ENCODE measurements around the gene DENND2C. TPM values are rescaled to one million over a fixed set of nuclear protein-coding genes. Genes with fewer than 3 reads are reported as not detected.

Gene DENND2C
- total and polyA plus RNA-seq, 4 donors: 1.3 to 5.6 (median 3.4) TPM

DNA sequence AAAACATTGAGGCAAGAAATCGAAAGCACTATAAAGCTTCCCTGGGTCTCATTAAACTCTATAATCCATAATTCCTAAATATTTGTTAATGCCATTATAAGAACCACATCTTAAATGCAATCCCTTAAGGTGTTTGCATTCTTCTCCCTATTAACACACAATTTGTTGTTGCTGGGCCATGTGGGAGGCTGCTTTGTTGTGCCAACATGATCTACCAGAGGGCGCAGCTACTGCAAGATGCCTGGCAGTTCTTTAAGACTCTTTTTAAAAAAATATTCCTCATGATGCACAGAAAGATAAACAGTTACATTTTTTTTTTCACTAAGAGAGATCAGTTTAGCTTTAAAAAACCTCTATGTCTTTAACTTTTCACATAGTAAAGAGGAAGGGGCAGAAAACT lies 49.4 kb downstream of the DENND2C start:
- H3K36me3 ChIP-seq (ENCODE audit: control insufficient read depth in 4 of 4, insufficient read depth in 3 of 4, low read depth in 1 of 4, low read length in 3 of 4): peaks cover 0 to 5% (median under 1%) of the 10 kb centered on the region in 4 donors
- H3K4me3 ChIP-seq (ENCODE audit: low read depth in 1 of 3, low read length in 3 of 3): no peak overlapping the region
- H3K9me3 ChIP-seq (ENCODE audit: control insufficient read depth in 4 of 4, low read length in 3 of 4): no peaks in the 10 kb centered on the region
- TF ChIP-seq RAD21 (IDR thresholded peaks at IDR 0.05) (no peak), GABPA (IDR thresholded peaks at IDR 0.05 in 1 of 2, conservative IDR thresholded peaks at IDR 0.05 in 1 of 2) (no peak), RXRA (IDR thresholded peaks at IDR 0.05) (no peak), EGR1 (IDR thresholded peaks at IDR 0.05; ENCODE audit: low read depth in 2 of 2) (no peak), HNF4G (IDR thresholded peaks at IDR 0.05) (no peak)
- 98% methylated on average over 2 of the region's 2 CpGs for WGBS
- H3K4me1 ChIP-seq (ENCODE audit: control insufficient read depth in 4 of 4, insufficient read depth in 4 of 4, low read length in 3 of 4): no peaks in the 10 kb centered on the region
- H3K9ac ChIP-seq (ENCODE audit: low read depth in 1 of 2, low read length in 2 of 2): no peak overlapping the region
- H3K27me3 ChIP-seq (ENCODE audit: control insufficient read depth in 4 of 4, insufficient read depth in 4 of 4, low read length in 3 of 4): no peaks in the 10 kb centered on the region
- H3K27ac ChIP-seq (ENCODE audit: low read depth in 1 of 2, low read length in 2 of 2): no peak overlapping the region
- no peak for DNase-seq (ENCODE audit: low spot score)

DNA sequence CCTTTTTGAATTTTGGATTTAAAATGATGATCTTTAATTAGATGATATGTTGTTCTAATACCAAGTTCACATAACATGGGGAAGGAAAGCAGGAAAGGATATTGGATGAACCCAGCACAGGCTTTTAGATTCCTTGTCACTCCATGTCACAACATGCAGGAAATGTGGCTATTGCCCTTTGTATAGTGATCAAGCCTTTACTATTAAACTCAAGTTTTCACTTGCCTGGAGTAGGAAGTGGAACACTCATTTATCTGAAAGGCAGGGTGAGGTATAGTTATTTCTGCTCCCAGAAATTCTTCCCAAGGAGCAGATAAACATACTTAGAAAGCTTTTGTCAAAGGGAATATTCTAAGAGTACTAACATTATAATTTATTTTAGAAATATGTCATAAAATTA lies 51.2 kb downstream of the DENND2C start:
- TF ChIP-seq EGR1 (IDR thresholded peaks at IDR 0.05; ENCODE audit: low read depth in 2 of 2) (no peak), RAD21 (IDR thresholded peaks at IDR 0.05) (no peak), TAF1 (conservative IDR thresholded peaks at IDR 0.05) (no peak), REST (IDR thresholded peaks at IDR 0.05) (no peak), JUND (IDR thresholded peaks at IDR 0.05) (no peak), RXRA (IDR thresholded peaks at IDR 0.05) (no peak), HNF4G (IDR thresholded peaks at IDR 0.05) (no peak), SP1 (IDR thresholded peaks at IDR 0.05) (no peak), FOXA1 (IDR thresholded peaks at IDR 0.05) (no peak), GABPA (IDR thresholded peaks at IDR 0.05 in 1 of 2, conservative IDR thresholded peaks at IDR 0.05 in 1 of 2) (no peak), YY1 (IDR thresholded peaks at IDR 0.05) (no peak), HNF4A (conservative IDR thresholded peaks at IDR 0.05) (no peak), NR2F2 (IDR thresholded peaks at IDR 0.05) (no peak), FOXA2 (IDR thresholded peaks at IDR 0.05) (no peak)
- TF ChIP-seq, protein P1, sequence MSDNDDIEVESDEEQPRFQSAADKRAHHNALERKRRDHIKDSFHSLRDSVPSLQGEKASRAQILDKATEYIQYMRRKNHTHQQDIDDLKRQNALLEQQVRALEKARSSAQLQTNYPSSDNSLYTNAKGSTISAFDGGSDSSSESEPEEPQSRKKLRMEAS (IDR thresholded peaks at IDR 0.05): no peak
- TF ChIP-seq, protein P2, sequence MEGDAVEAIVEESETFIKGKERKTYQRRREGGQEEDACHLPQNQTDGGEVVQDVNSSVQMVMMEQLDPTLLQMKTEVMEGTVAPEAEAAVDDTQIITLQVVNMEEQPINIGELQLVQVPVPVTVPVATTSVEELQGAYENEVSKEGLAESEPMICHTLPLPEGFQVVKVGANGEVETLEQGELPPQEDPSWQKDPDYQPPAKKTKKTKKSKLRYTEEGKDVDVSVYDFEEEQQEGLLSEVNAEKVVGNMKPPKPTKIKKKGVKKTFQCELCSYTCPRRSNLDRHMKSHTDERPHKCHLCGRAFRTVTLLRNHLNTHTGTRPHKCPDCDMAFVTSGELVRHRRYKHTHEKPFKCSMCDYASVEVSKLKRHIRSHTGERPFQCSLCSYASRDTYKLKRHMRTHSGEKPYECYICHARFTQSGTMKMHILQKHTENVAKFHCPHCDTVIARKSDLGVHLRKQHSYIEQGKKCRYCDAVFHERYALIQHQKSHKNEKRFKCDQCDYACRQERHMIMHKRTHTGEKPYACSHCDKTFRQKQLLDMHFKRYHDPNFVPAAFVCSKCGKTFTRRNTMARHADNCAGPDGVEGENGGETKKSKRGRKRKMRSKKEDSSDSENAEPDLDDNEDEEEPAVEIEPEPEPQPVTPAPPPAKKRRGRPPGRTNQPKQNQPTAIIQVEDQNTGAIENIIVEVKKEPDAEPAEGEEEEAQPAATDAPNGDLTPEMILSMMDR (IDR thresholded peaks at IDR 0.05; ENCODE audit: low read depth, low read length, missing input control): no peak
- TF ChIP-seq, protein P3, sequence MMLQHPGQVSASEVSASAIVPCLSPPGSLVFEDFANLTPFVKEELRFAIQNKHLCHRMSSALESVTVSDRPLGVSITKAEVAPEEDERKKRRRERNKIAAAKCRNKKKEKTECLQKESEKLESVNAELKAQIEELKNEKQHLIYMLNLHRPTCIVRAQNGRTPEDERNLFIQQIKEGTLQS (IDR thresholded peaks at IDR 0.05): no peak
- TF ChIP-seq, protein P4, sequence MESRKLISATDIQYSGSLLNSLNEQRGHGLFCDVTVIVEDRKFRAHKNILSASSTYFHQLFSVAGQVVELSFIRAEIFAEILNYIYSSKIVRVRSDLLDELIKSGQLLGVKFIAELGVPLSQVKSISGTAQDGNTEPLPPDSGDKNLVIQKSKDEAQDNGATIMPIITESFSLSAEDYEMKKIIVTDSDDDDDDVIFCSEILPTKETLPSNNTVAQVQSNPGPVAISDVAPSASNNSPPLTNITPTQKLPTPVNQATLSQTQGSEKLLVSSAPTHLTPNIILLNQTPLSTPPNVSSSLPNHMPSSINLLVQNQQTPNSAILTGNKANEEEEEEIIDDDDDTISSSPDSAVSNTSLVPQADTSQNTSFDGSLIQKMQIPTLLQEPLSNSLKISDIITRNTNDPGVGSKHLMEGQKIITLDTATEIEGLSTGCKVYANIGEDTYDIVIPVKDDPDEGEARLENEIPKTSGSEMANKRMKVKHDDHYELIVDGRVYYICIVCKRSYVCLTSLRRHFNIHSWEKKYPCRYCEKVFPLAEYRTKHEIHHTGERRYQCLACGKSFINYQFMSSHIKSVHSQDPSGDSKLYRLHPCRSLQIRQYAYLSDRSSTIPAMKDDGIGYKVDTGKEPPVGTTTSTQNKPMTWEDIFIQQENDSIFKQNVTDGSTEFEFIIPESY (IDR thresholded peaks at IDR 0.05): no peak
- Histone ChIP-seq H3K9me3 (ENCODE audit: control insufficient read depth in 4 of 4, low read length in 3 of 4) (no peaks in the 10 kb centered on the region), H3K27ac (ENCODE audit: low read depth in 1 of 2, low read length in 2 of 2) (no peak overlapping the region), H3K4me1 (ENCODE audit: control insufficient read depth in 4 of 4, insufficient read depth in 4 of 4, low read length in 3 of 4) (no peaks in the 10 kb centered on the region), H3K27me3 (ENCODE audit: control insufficient read depth in 4 of 4, insufficient read depth in 4 of 4, low read length in 3 of 4) (no peaks in the 10 kb centered on the region), H3K4me3 (ENCODE audit: low read depth in 1 of 3, low read length in 3 of 3) (no peak overlapping the region), H3K36me3 (ENCODE audit: control insufficient read depth in 4 of 4, insufficient read depth in 3 of 4, low read depth in 1 of 4, low read length in 3 of 4) (peaks cover 0 to 6% (median under 1%) of the 10 kb centered on the region in 4 donors), H3K9ac (ENCODE audit: low read depth in 1 of 2, low read length in 2 of 2) (no peak overlapping the region)
- DNase-seq (ENCODE audit: low spot score): no peak

Measured in liver (tissue), 9 donors.